ENCODE measurements around the gene RIT2. TPM values are rescaled to one million over a fixed set of nuclear protein-coding genes. Genes with fewer than 3 reads are reported as not detected.

Gene RIT2
- total RNA-seq, 1 experiment from 2014 or later, result 1.5 TPM

- ATAC-seq (no peak), DNase-seq (ENCODE audit: low spot score) (no peak)
- peaks cover 28% of the 10 kb centered on the region for H3K4me1 Mint-ChIP-seq
- ChIA-PET CTCF (no interaction called here), POLR2A (no interaction called here)
- H3K4me3 Mint-ChIP-seq, result no peak overlapping the region
- 0 out of 2 replicates have a peak overlapping the region, but pooled peaks have one; percentile 31 for H3K27ac Mint-ChIP-seq
- TF ChIP-seq ZNF219 (CRISPR knock-in tag; IDR thresholded peaks at IDR 0.05; ENCODE audit: borderline replicate concordance), result no peak
- TF ChIP-seq CREM (CRISPR knock-in tag; IDR thresholded peaks at IDR 0.05), result no peak
- peaks cover 8% of the 10 kb centered on the region; the same call in 1 of the 2 replicates for H3K9me3 Mint-ChIP-seq
- H3K36me3 Mint-ChIP-seq, result peaks cover 21% of the 10 kb centered on the region
- H3K27me3 Mint-ChIP-seq (ENCODE audit: low read depth), result peaks cover 2% of the 10 kb centered on the region
Measured at GRCh38 chr18:42734520-42734919, 381.0 kb downstream of the RIT2 start.

- POLR2A ChIA-PET, result no interaction called here
- ATAC-seq (peak; percentile 43; the same call in 1 of the 2 replicates), DNase-seq (ENCODE audit: low spot score) (no peak)
- Mint-ChIP-seq H3K4me1 (peaks cover 16% of the 10 kb centered on the region), H3K27ac (peak overlapping the region; percentile 1; the same call in 1 of the 2 replicates), H3K9me3 (peaks cover 25% of the 10 kb centered on the region), H3K4me3 (no peak overlapping the region), H3K36me3 (peaks cover 28% of the 10 kb centered on the region), H3K27me3 (ENCODE audit: low read depth) (no peaks in the 10 kb centered on the region)
- CTCF ChIA-PET, result interaction anchor here (3.5 kb wide), 1 partner anchor 134 kb away, joined by 18 read pairs; no protein-coding TSS in a partner anchor
- TF ChIP-seq PREB (CRISPR knock-in tag; IDR thresholded peaks at IDR 0.05; ENCODE audit: borderline replicate concordance) (no peak), ZNF425 (CRISPR knock-in tag; conservative IDR thresholded peaks at IDR 0.05) (no peak), ESRRA (CRISPR knock-in tag; IDR thresholded peaks at IDR 0.05; ENCODE audit: borderline replicate concordance) (no peak), OVOL2 (CRISPR knock-in tag; IDR thresholded peaks at IDR 0.05; ENCODE audit: borderline replicate concordance) (no peak), NR2C2 (CRISPR knock-in tag; IDR thresholded peaks at IDR 0.05) (no peak), TCF7 (CRISPR knock-in tag; IDR thresholded peaks at IDR 0.05; ENCODE audit: low read depth) (no peak), JUN (CRISPR knock-in tag; IDR thresholded peaks at IDR 0.05) (no peak), CREB1 (CRISPR knock-in tag; IDR thresholded peaks at IDR 0.05) (no peak), FOXP4 (CRISPR knock-in tag; IDR thresholded peaks at IDR 0.05) (no peak), SMAD4 (CRISPR knock-in tag; IDR thresholded peaks at IDR 0.05) (no peak), USF2 (CRISPR knock-in tag; IDR thresholded peaks at IDR 0.05) (no peak), USF1 (CRISPR knock-in tag; IDR thresholded peaks at IDR 0.05) (no peak), NFE2L1 (CRISPR knock-in tag; IDR thresholded peaks at IDR 0.05) (no peak), ZNF263 (CRISPR knock-in tag; IDR thresholded peaks at IDR 0.05; ENCODE audit: low read depth) (no peak), NR3C1 (CRISPR knock-in tag; conservative IDR thresholded peaks at IDR 0.05; ENCODE audit: low read depth) (no peak), RORB (CRISPR knock-in tag; IDR thresholded peaks at IDR 0.05) (no peak)
- TF ChIP-seq, protein P1, sequence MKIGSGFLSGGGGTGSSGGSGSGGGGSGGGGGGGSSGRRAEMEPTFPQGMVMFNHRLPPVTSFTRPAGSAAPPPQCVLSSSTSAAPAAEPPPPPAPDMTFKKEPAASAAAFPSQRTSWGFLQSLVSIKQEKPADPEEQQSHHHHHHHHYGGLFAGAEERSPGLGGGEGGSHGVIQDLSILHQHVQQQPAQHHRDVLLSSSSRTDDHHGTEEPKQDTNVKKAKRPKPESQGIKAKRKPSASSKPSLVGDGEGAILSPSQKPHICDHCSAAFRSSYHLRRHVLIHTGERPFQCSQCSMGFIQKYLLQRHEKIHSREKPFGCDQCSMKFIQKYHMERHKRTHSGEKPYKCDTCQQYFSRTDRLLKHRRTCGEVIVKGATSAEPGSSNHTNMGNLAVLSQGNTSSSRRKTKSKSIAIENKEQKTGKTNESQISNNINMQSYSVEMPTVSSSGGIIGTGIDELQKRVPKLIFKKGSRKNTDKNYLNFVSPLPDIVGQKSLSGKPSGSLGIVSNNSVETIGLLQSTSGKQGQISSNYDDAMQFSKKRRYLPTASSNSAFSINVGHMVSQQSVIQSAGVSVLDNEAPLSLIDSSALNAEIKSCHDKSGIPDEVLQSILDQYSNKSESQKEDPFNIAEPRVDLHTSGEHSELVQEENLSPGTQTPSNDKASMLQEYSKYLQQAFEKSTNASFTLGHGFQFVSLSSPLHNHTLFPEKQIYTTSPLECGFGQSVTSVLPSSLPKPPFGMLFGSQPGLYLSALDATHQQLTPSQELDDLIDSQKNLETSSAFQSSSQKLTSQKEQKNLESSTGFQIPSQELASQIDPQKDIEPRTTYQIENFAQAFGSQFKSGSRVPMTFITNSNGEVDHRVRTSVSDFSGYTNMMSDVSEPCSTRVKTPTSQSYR (CRISPR knock-in tag; IDR thresholded peaks at IDR 0.05), result no peak
- TF ChIP-seq, protein P2, sequence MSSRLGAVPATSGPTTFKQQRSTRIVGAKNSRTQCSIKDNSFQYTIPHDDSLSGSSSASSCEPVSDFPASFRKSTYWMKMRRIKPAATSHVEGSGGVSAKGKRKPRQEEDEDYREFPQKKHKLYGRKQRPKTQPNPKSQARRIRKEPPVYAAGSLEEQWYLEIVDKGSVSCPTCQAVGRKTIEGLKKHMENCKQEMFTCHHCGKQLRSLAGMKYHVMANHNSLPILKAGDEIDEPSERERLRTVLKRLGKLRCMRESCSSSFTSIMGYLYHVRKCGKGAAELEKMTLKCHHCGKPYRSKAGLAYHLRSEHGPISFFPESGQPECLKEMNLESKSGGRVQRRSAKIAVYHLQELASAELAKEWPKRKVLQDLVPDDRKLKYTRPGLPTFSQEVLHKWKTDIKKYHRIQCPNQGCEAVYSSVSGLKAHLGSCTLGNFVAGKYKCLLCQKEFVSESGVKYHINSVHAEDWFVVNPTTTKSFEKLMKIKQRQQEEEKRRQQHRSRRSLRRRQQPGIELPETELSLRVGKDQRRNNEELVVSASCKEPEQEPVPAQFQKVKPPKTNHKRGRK (CRISPR knock-in tag; IDR thresholded peaks at IDR 0.05; ENCODE audit: borderline replicate concordance), result no peak
- TF ChIP-seq, protein P3, sequence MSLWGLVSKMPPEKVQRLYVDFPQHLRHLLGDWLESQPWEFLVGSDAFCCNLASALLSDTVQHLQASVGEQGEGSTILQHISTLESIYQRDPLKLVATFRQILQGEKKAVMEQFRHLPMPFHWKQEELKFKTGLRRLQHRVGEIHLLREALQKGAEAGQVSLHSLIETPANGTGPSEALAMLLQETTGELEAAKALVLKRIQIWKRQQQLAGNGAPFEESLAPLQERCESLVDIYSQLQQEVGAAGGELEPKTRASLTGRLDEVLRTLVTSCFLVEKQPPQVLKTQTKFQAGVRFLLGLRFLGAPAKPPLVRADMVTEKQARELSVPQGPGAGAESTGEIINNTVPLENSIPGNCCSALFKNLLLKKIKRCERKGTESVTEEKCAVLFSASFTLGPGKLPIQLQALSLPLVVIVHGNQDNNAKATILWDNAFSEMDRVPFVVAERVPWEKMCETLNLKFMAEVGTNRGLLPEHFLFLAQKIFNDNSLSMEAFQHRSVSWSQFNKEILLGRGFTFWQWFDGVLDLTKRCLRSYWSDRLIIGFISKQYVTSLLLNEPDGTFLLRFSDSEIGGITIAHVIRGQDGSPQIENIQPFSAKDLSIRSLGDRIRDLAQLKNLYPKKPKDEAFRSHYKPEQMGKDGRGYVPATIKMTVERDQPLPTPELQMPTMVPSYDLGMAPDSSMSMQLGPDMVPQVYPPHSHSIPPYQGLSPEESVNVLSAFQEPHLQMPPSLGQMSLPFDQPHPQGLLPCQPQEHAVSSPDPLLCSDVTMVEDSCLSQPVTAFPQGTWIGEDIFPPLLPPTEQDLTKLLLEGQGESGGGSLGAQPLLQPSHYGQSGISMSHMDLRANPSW (CRISPR knock-in tag; conservative IDR thresholded peaks at IDR 0.05; ENCODE audit: low read depth), result no peak
Measured at GRCh38 chr18:42730272-42730671, 385.2 kb downstream of the RIT2 start.

All from WTC11 (cell line).